ENCODE measurements around the gene ZNF396.
A peak's percentile ranks its signal among the peaks of the same experiment; 100 is the strongest.

Gene ZNF396

GRCh38 chr18:35376742-35377695, at the start of gene ZNF396:
Gene ZNF396 (minus strand): TSS chr18:35377337. CDS start chr18:35374292, 3,045 bp downstream.
- DNase-seq, result peak; percentile 71

DNA sequence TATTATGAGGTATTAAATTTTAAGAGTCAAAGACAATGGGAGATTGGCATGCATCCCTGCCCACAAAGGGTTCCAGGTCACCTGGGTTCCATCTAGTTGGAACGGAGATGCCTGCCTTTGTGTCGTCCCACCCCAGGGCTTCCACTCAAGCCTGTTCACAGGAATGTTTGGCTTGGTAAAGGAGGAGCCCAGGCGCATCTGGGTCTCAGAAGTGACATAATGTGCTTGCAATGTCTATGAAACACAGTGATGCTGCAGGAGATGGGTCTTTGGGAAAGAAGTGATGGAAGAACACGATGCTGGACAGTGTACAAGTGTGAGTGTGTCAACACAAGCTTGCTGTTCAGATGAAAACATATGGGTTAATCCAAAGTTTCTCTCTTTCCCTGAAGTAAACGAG, 49.6 kb upstream of the ZNF396 start:
- no peak for DNase-seq

- DNase-seq, result no peak
These were observed 47.2 kb upstream of the ZNF396 start for GRCh38 chr18:35424356-35424755.

DNA sequence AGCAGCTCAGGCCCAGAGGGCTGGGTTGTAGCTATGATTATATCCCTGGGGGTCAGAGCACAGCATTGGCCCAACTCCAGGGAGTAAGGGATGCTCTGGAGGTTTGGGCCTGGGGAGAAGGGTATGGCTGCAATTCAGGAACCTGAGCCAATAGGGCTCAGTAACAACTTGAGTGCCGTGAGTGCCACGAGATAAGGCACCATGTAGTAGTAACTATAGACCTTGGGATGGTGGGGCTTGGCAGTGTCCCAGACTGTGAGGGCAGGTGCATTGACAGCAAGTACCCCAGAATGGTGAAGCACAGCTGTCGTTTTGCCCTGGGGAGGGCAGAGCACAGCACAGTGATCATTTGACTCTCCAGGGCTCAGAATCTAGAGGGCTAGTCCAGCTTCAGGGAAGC, 45.1 kb upstream of the ZNF396 start:
- DNase-seq, result no peak

- DNase-seq, result no peak
These were observed 41.5 kb upstream of the ZNF396 start for GRCh38 chr18:35418610-35419009.

DNA sequence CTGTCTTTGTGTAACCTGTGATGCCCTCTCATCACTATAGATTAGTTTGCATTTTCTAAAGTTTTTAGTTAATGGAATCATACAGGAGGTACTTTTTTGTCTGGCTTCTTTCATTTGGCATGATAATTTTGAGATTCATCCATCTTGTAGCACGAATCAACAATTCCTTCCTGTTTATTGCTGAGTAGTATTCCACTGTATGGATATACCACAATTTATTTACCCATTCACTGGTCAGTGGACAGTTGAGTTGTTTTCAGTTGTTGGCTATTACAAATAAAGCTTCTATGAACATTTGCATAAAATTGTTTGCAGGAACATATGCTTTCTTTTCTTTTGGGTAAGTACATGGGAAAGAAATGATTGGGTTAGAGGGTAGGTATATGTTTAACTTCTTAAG, 40.1 kb upstream of the ZNF396 start:
- DNase-seq, result no peak

GRCh38 chr18:35415511-35416073, 38.5 kb upstream of the ZNF396 start:
- no peak for DNase-seq

DNA sequence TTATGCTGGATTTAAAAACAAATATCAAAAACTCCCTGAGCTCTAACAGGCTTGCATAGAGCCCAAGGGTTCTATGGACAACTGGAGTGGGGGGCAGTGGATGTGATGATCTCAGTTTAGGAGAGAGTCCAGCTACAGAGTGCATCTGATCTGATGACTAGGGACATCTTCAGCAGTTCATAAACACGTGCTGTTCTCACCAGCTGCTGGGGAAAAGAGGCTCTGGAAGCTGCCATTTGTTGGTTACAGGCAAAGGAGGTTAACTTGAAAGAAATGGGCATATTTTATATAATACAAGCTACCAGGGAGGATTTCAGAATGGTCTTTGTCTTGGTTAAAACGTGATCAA, 36.0 kb upstream of the ZNF396 start:
- no peak for DNase-seq

- no peak for DNase-seq
These were observed 34.7 kb upstream of the ZNF396 start for GRCh38 chr18:35411625-35412351.

GRCh38 chr18:35410561-35410960, 33.4 kb upstream of the ZNF396 start:
- no peak for DNase-seq

GRCh38 chr18:35409911-35410310, 32.8 kb upstream of the ZNF396 start:
- DNase-seq, result no peak

DNA sequence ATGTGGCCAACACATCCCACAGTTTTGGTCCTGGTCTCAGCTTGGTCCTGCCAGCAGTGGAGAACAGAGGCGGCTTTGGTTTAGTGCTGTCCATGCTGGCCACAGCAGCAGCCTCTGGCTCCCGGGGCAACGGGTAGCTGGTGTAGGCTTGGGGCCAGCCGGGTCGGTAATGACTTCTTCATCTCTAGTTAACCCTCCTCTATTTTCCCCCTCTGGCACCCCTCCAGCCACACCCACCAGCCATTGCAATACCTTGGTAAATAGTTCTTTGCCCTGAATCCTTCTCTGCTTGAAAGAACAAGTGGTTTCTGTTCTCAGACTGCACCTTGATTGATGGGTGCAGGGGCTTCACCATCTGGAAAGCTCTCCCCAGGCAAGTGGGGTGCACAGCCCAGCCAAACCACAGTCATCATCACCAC, 31.7 kb upstream of the ZNF396 start:
- no peak for DNase-seq

GRCh38 chr18:35407871-35408481, 30.8 kb upstream of the ZNF396 start:
- peak; percentile 74 for DNase-seq

- DNase-seq, result no peak
These were observed 29.5 kb upstream of the ZNF396 start for GRCh38 chr18:35406666-35407065.

GRCh38 chr18:35397976-35398375, 20.8 kb upstream of the ZNF396 start:
- no peak for DNase-seq

- no peak for DNase-seq
These were observed 16.6 kb upstream of the ZNF396 start for GRCh38 chr18:35393716-35394115.

GRCh38 chr18:35392375-35392774, 15.2 kb upstream of the ZNF396 start:
- no peak for DNase-seq

- DNase-seq, result no peak
These were observed 14.0 kb upstream of the ZNF396 start for GRCh38 chr18:35390951-35391700.

GRCh38 chr18:35389095-35389618, 12.0 kb upstream of the ZNF396 start:
- DNase-seq, result no peak

DNA sequence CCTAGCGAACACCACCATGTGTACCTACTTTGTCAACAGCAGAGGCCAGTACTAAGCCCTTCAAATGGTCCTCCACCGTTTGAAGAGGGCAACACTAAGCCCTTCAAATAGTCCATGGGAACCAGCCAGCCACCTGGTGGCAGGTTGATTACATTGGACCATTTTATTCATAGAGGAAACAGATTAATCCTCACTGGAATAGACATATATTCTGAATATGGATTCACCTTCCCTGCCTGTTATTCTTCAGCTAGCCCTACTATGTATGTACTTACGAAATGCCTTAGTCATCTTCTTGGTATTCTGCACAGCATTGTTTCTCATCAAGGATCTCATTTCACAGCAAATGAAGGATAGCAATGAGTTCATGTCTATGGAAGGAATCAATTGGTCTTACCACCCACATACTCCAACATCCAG, 10.0 kb upstream of the ZNF396 start:
- peak; percentile 7 for DNase-seq

DNA sequence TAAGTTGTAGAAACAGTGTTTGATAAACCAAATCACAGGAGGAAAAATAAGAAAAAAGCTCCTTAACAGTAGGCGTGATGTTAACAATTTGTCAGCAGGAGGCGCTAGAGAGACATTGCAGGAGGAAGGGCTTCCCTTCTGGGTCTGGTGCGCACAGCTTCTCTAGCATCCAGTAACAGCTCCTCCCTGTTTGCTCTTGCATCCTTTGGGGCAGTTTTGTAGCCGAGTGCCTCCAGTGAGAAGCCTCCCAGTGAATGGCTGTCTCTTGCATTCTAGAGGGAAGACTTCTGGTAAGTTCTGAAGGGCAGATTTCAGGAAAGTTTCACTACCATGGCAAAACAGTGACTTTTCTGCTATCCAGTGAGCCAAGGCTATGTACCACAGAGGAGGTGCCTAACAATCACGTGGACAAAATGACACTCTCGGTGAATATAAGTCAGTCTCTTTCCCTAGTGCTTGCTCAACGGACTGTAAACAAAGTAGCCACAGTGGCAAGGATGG, 9.5 kb upstream of the ZNF396 start:
- peak; percentile 74 for DNase-seq

DNA sequence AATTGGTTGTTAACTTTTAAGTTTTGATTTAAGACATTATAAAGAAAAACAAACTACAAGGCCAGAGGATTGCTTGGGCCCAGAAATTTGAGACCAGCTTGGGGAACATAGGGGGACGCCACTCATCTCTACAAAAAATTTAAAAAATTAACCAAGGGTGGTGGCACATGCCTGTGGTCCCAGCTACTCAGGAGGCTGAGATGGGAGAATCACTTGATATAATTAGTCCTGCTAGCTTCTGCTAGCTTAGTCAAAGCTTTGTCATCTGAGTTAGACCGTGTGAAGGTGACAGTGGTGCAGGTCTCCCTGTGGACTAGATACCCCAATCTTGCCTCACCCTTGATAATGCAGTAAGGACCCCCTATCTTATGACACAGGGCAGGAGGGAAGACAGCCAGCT, 6.0 kb upstream of the ZNF396 start:
- no peak for DNase-seq

All from NCI-H1092 (cell line).